ENCODE measurements around the gene ALKBH6. TPM values are rescaled to one million over a fixed set of nuclear protein-coding genes. Genes with fewer than 3 reads are reported as not detected.

Gene ALKBH6
- total and polyA plus RNA-seq, 2 of the 13 experiments (the other 11 are each of a cell fraction or from before 2014, with no cell fraction given), result 13.7 to 18.1 TPM

DNA sequence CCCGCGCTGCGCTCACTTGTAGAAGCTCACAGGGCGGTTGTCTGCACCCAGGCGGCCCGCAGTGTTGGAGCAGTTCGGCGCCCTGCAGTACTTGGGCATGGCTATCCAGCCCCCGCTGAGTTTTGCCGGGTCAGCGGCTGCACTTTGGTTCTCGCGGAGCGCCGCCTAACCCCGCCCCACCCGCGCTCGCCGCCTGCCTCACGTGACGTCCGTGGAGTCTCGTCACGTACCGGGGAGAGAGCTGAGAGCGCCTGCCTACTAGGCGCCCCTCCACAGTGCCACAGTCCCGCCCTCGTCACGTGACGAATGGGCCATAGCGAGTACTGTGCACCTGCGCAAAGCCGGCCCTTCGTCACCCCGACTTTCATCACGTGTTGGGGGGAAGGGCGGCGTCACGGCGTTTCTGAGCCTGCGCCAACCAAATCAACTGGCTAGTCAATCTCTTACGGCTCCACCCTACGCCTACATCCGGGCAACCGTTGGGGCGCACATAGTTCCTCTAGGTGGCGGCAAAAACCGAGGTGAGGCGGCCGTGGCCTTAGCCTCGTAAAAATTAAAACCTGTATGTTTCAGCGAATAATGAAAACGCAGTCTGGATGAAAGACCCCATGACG, 40.2 kb upstream of the ALKBH6 start, which contains the start of gene THAP8 (continued):
- peak; percentile 32; the same call in 1 of the 2 replicates for TF ChIP-seq THRA (CRISPR knock-in tag; IDR thresholded peaks at IDR 0.05; ENCODE audit: borderline replicate concordance)
- TF ChIP-seq ZNF674 (CRISPR knock-in tag; IDR thresholded peaks at IDR 0.05; ENCODE audit: low read depth), result no peak
- TF ChIP-seq ZNF232 (CRISPR knock-in tag; IDR thresholded peaks at IDR 0.05; ENCODE audit: borderline replicate concordance), result 0 out of 2 replicates have a peak, but pooled peaks have one; percentile 52
- peak; percentile 84; the same call in 1 of the 2 replicates for TF ChIP-seq MIXL1 (CRISPR knock-in tag; IDR thresholded peaks at IDR 0.05)
- TF ChIP-seq ZNF709 (CRISPR knock-in tag; IDR thresholded peaks at IDR 0.05), result peak; percentile 79; the same call in 1 of the 2 replicates
- TF ChIP-seq TP53 (CRISPR knock-in tag; conservative IDR thresholded peaks at IDR 0.05), result peak; percentile 26; the same call in 1 of the 2 replicates
- TF ChIP-seq RAD51 (IDR thresholded peaks at IDR 0.05; ENCODE audit: borderline replicate concordance), result peak; percentile 98
- no peak for TF ChIP-seq ZNF773 (CRISPR knock-in tag; IDR thresholded peaks at IDR 0.05; ENCODE audit: borderline replicate concordance)
- TF ChIP-seq PHF21A (CRISPR knock-in tag; IDR thresholded peaks at IDR 0.05), result peak; percentile 86
- no peak for TF ChIP-seq GPBP1L1 (CRISPR knock-in tag; IDR thresholded peaks at IDR 0.05)
- peak; percentile 40 for TF ChIP-seq HIVEP1 (CRISPR knock-in tag; IDR thresholded peaks at IDR 0.05)
- no peak for TF ChIP-seq NFAT5 (CRISPR knock-in tag; IDR thresholded peaks at IDR 0.05)
- TF ChIP-seq GLI4 (CRISPR knock-in tag; IDR thresholded peaks at IDR 0.05; ENCODE audit: borderline replicate concordance), result no peak
- TF ChIP-seq SP4 (CRISPR knock-in tag; IDR thresholded peaks at IDR 0.05), result no peak; the same call in 1 of the 2 replicates
- TF ChIP-seq ZNF652 (CRISPR knock-in tag; IDR thresholded peaks at IDR 0.05; ENCODE audit: borderline replicate concordance, low read depth), result no peak; the same call in 1 of the 2 replicates
- TF ChIP-seq, protein P1, sequence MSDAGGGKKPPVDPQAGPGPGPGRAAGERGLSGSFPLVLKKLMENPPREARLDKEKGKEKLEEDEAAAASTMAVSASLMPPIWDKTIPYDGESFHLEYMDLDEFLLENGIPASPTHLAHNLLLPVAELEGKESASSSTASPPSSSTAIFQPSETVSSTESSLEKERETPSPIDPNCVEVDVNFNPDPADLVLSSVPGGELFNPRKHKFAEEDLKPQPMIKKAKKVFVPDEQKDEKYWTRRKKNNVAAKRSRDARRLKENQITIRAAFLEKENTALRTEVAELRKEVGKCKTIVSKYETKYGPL (CRISPR knock-in tag; IDR thresholded peaks at IDR 0.05), result 0 out of 2 replicates have a peak, but pooled peaks have one; percentile 34
- no peak; the same call in 1 of the 2 replicates for TF ChIP-seq ZNF329 (CRISPR knock-in tag; IDR thresholded peaks at IDR 0.05; ENCODE audit: low read depth)
- peak; percentile 63 for TF ChIP-seq ASH2L (IDR thresholded peaks at IDR 0.05; ENCODE audit: insufficient read length, low read depth, low read length)
- 0 out of 2 replicates have a peak, but pooled peaks have one; percentile 28 for TF ChIP-seq NCOA1 (CRISPR knock-in tag; IDR thresholded peaks at IDR 0.05)
- TF ChIP-seq NFRKB (IDR thresholded peaks at IDR 0.05), result no peak
- TF ChIP-seq ZKSCAN1 (IDR thresholded peaks at IDR 0.05; ENCODE audit: low read length), result no peak
- TF ChIP-seq HOXD1 (CRISPR knock-in tag; IDR thresholded peaks at IDR 0.05), result peak; percentile 71; the same call in 1 of the 2 replicates

Data from HepG2 (cell line).